Esophagus mucosa (tissue), 1 donor: Measurements from ENCODE around the gene POLR1H. TPM values are rescaled to one million over a fixed set of nuclear protein-coding genes. Genes with fewer than 3 reads are reported as not detected.
A peak's percentile ranks its signal among the peaks of the same experiment; 100 is the strongest.

Experiments
- ATAC-seq: fragments of 200-7000 bp; cut with Tn5 transposase; one replicate; pipeline ENCODE4 v1.9.1; 2020
- total RNA-seq: library from RNA; stranded (reverse); gene quantifications from one replicate; pipeline ENCODE4 v1.2.4, GENCODE V29; 2023
- donor health status: DM: yes; HTN: yes; CAD: no.

Gene POLR1H
- total RNA-seq, 1 donor from 2014 or later = 33.1 TPM

GRCh38 chr6:30097902-30098768, 37.1 kb downstream of the POLR1H start:
- ATAC-seq = no peak

- ATAC-seq = no peak
These were observed 39.1 kb downstream of the POLR1H start for GRCh38 chr6:30100154-30100553.

GRCh38 chr6:30100585-30101443, 39.7 kb downstream of the POLR1H start:
- peak; percentile 83 for ATAC-seq

GRCh38 chr6:30101444-30102413, 40.7 kb downstream of the POLR1H start:
- peak; percentile 87 for ATAC-seq

- ATAC-seq = peak; percentile 42
These were observed 41.4 kb downstream of the POLR1H start for GRCh38 chr6:30102414-30102969.

GRCh38 chr6:30102970-30103871, 42.2 kb downstream of the POLR1H start:
- ATAC-seq = peak; percentile 72

GRCh38 chr6:30103872-30104179, 42.8 kb downstream of the POLR1H start:
- no peak for ATAC-seq

GRCh38 chr6:30104661-30105060, 43.6 kb downstream of the POLR1H start:
- ATAC-seq = no peak

- no peak for ATAC-seq
These were observed 50.3 kb downstream of the POLR1H start for GRCh38 chr6:30111266-30111856.

- no peak for ATAC-seq
These were observed 51.4 kb downstream of the POLR1H start for GRCh38 chr6:30112402-30112994.

- no peak for ATAC-seq
These were observed 52.1 kb downstream of the POLR1H start, which contains the start of gene TRIM31 for GRCh38 chr6:30113003-30113759. TRIM31 (minus strand) TSS chr6:30113090; CDS start chr6:30112805, 285 bp downstream.

GRCh38 chr6:30113841-30114240, 52.8 kb downstream of the POLR1H start:
- ATAC-seq = no peak

Other genes starting within 250 kb of the POLR1H start
- 0.16 TPM for gene HLA-G, start 233.4 kb upstream of the POLR1H start, total RNA-seq
- gene HLA-A, start 118.7 kb upstream of the POLR1H start, total RNA-seq = 100 TPM
- 46.3 TPM for gene PPP1R11, start 5.9 kb downstream of the POLR1H start, total RNA-seq
- 2.6 TPM for gene RNF39, start 14.5 kb downstream of the POLR1H start, total RNA-seq
- gene TRIM31, start 51.8 kb downstream of the POLR1H start, total RNA-seq = 0.20 TPM
- not detected for gene TRIM40, start 74.9 kb downstream of the POLR1H start, total RNA-seq
- not detected for gene TRIM10, start 99.9 kb downstream of the POLR1H start, total RNA-seq
- not detected for gene TRIM15, start 102.3 kb downstream of the POLR1H start, total RNA-seq
- gene TRIM26, start 152.1 kb downstream of the POLR1H start, total RNA-seq = 48.3 TPM